Testis (tissue), 3 donors: ENCODE results near the gene CFAP410. TPM values are rescaled to one million over a fixed set of nuclear protein-coding genes. Genes with fewer than 3 reads are reported as not detected.

Experiments
- DNase-seq: peaks from one replicate; pipeline ENCODE4 v3.0.0-alpha.2; 2019
- H3K27ac ChIP-seq, 2 donors: fragments of 200-600 bp; sonication (generic); one replicate each; pipeline ENCODE4 v1.5.1; 2019
- H3K27me3 ChIP-seq: fragments of 200-600 bp; sonication (generic); one replicate; pipeline ENCODE4 v1.5.1; 2019
- H3K36me3 ChIP-seq: fragments of 200-600 bp; sonication (generic); one replicate; pipeline ENCODE4 v1.5.1; 2017; ENCODE audit warnings: low read depth; ENCODE audit errors: missing control alignments
- H3K4me1 ChIP-seq: fragments of 200-600 bp; sonication (generic); one replicate; pipeline ENCODE4 v1.5.1; 2019
- H3K4me3 ChIP-seq, 2 donors: fragments of 200-600 bp; sonication (generic); one replicate each; pipeline ENCODE4 v1.5.1; 2017 to 2019
- H3K9me3 ChIP-seq: fragments of 200-600 bp; sonication (generic); one replicate; pipeline ENCODE4 v1.5.1; 2017
- CTCF ChIP-seq, 3 experiments: fragments of 450-650 bp in 2 of 3; fragments of 200-600 bp in 1 of 3; sonication (generic) in 1 of 3; IDR thresholded peaks; one replicate each; pipeline ENCODE4 v1.5.1; 2016 to 2019; ENCODE audit warnings: antibody characterized with exemption in 3 of 3, mild to moderate bottlenecking in 2 of 3, moderate library complexity in 1 of 3
- POLR2A ChIP-seq: fragments of 450-650 bp; IDR thresholded peaks from one replicate; pipeline ENCODE4 v1.6.1; 2017; ENCODE audit warnings: antibody characterized with exemption, mild to moderate bottlenecking, moderate library complexity
- WGBS, 2 donors: methylation state at CpG; one replicate each; pipeline ENCODE4 v1.1.5; 2018; 5-methylcytosine and 5-hydroxymethylcytosine counted together
- intact Hi-C: fragments of 100-400 bp; cut with DNase I; formaldehyde crosslinking; loops from one replicate; pipeline ENCODE4 v1.15.1; 2023; ENCODE audit warnings: low total_unique reads
- polyA plus RNA-seq: library from polyadenylated mRNA; stranded (reverse); fragments of 350-450 nt; fragmentation: Illumina TruSeq; extraction: RNeasy Lipid Tissue Mini Kit (QIAGEN cat#74804); gene quantifications from one replicate; pipeline ENCODE4 v1.2.3, GENCODE V29; 2014; ENCODE audit warnings: low read depth, low replicate concordance; ENCODE audit not compliant: insufficient read depth
- total RNA-seq, 2 donors: library from RNA; depleted of rRNA; stranded (reverse); fragments of >200 nt; gene quantifications; one replicate each; pipeline ENCODE4 v1.2.3, GENCODE V29; 2016

CFAP410 gene
- total and polyA plus RNA-seq, 3 donors from 2014 or later: 40.8 to 81.6 (median 71.7) TPM

GRCh38 chr21:44314561-44314960 lies 24.6 kb downstream of the CFAP410 start:
- TF ChIP-seq POLR2A (no peak), CTCF (IDR thresholded peaks at IDR 0.05) (no peak)
- H3K27ac ChIP-seq: no peak overlapping the region
- DNase-seq: no peak
- no peaks in the 10 kb centered on the region for H3K36me3 ChIP-seq
- no peaks in the 10 kb centered on the region for H3K27me3 ChIP-seq
- no peaks in the 10 kb centered on the region for H3K9me3 ChIP-seq
- intact Hi-C loops: no loop called here
- H3K4me1 ChIP-seq: peaks cover 3% of the 10 kb centered on the region
- no peak overlapping the region for H3K4me3 ChIP-seq
- 70 to 97% methylated on average over 5 to 11 of the region's 11 CpGs for WGBS, 2 donors

- peaks cover 7% of the 10 kb centered on the region for H3K4me1 ChIP-seq
- intact Hi-C loops: no loop called here
- H3K4me3 ChIP-seq: no peak overlapping the region
- no peak overlapping the region for H3K27ac ChIP-seq
- DNase-seq: no peak
- TF ChIP-seq CTCF (IDR thresholded peaks at IDR 0.05): no peak
- 90 to 95% methylated on average over 8 to 14 of the region's 15 CpGs for WGBS, 2 donors
- no peaks in the 10 kb centered on the region for H3K27me3 ChIP-seq
- H3K36me3 ChIP-seq: no peaks in the 10 kb centered on the region
- H3K9me3 ChIP-seq: no peaks in the 10 kb centered on the region
These were observed 25.1 kb downstream of the CFAP410 start for GRCh38 chr21:44314128-44314527.

GRCh38 chr21:44313451-44313850 lies 25.7 kb downstream of the CFAP410 start:
- intact Hi-C loops: no loop called here
- TF ChIP-seq POLR2A: no peak
- no peak for TF ChIP-seq CTCF (IDR thresholded peaks at IDR 0.05)
- Histone ChIP-seq H3K27me3 (no peaks in the 10 kb centered on the region), H3K4me3 (no peak overlapping the region), H3K4me1 (peaks cover 13% of the 10 kb centered on the region), H3K27ac (no peak overlapping the region), H3K36me3 (no peaks in the 10 kb centered on the region), H3K9me3 (no peaks in the 10 kb centered on the region)
- 75 to 90% methylated on average over 6 to 13 of the region's 13 CpGs for WGBS, 2 donors
- DNase-seq: no peak

- Histone ChIP-seq H3K27ac (no peak overlapping the region), H3K4me3 (no peak overlapping the region), H3K9me3 (no peaks in the 10 kb centered on the region), H3K27me3 (no peaks in the 10 kb centered on the region), H3K4me1 (peaks cover 18% of the 10 kb centered on the region), H3K36me3 (no peaks in the 10 kb centered on the region)
- DNase-seq: no peak
- no peak for TF ChIP-seq CTCF (IDR thresholded peaks at IDR 0.05)
- no peak for TF ChIP-seq POLR2A
- intact Hi-C loops: no loop called here
- WGBS, 2 donors: 80 to 96% methylated on average over 1 to 19 of the region's 19 CpGs
These were observed 26.5 kb downstream of the CFAP410 start for GRCh38 chr21:44312716-44313115.

- Histone ChIP-seq H3K4me1 (peaks cover 21% of the 10 kb centered on the region), H3K27ac (no peak overlapping the region), H3K9me3 (no peaks in the 10 kb centered on the region), H3K4me3 (no peak overlapping the region), H3K27me3 (no peaks in the 10 kb centered on the region), H3K36me3 (no peaks in the 10 kb centered on the region)
- 94 to 100% methylated on average over 9 to 22 of the region's 22 CpGs for WGBS, 2 donors
- DNase-seq: no peak
- intact Hi-C loops: no loop called here
- TF ChIP-seq CTCF (IDR thresholded peaks at IDR 0.05) (no peak), POLR2A (no peak)
These were observed 27.1 kb downstream of the CFAP410 start for GRCh38 chr21:44312089-44312488.
